HG02981 (cell line): Measurements from ENCODE around the gene VAT1.
"Not testable (repeated sequence)": the region's sequence is repeated elsewhere in the genome, so short reads cannot be mapped to it uniquely, and the experiment has no call there.

Source experiments
- ATAC-seq: cut with Tn5 transposase; IDR thresholded peaks from one replicate; pipeline ENCODE4 v1.9.1; 2021; ENCODE audit warnings: mild to moderate bottlenecking, moderate library complexity; ENCODE audit not compliant: unreplicated experiment

Gene VAT1

GRCh38 chr17:42975701-42976100 is 46.5 kb downstream of the VAT1 start:
- ATAC-seq: not testable (repeated sequence)

- ATAC-seq: no peak
Observed at GRCh38 chr17:42975265-42975664, 46.9 kb downstream of the VAT1 start.

- not testable (repeated sequence) for ATAC-seq
Observed at GRCh38 chr17:42973323-42973722, 48.9 kb downstream of the VAT1 start.

GRCh38 chr17:42971589-42971988 is 50.6 kb downstream of the VAT1 start:
- ATAC-seq: no peak

GRCh38 chr17:42969001-42969581 is 53.1 kb downstream of the VAT1 start:
- no peak for ATAC-seq

- ATAC-seq: no peak
Observed at GRCh38 chr17:42967925-42968324, 54.3 kb downstream of the VAT1 start.
